Memory B cell (primary cell): ENCODE data around the gene EEF1AKMT2.

Source experiments
- ATAC-seq: fragments of 150-1000 bp; cut with Tn5 transposase; 2 replicates; pipeline ENCODE4 v1.10.0; 2021; ENCODE audit warnings: low read depth, mild to moderate bottlenecking, moderate library complexity
- DNase-seq, 2 donors: peaks; one replicate each; pipeline ENCODE4 v3.0.0; 2022; ENCODE audit warnings: low spot score in 2 of 2
- H3K27ac Mint-ChIP-seq: one replicate; pipeline ENCODE4 v1.8.0; 2022; ENCODE audit warnings: mild to moderate bottlenecking, moderate library complexity, mixed read lengths
- H3K27me3 Mint-ChIP-seq: one replicate; pipeline ENCODE4 v1.8.0; 2022; ENCODE audit warnings: mixed read lengths
- H3K36me3 Mint-ChIP-seq: one replicate; pipeline ENCODE4 v1.8.0; 2022; ENCODE audit warnings: mild to moderate bottlenecking, mixed read lengths
- H3K4me1 Mint-ChIP-seq: one replicate; pipeline ENCODE4 v1.8.0; 2022; ENCODE audit warnings: mixed read lengths
- H3K4me3 Mint-ChIP-seq: one replicate; pipeline ENCODE4 v1.8.0; 2022; ENCODE audit warnings: mild to moderate bottlenecking, moderate library complexity, mixed read lengths
- H3K9me3 Mint-ChIP-seq: one replicate; pipeline ENCODE4 v1.8.0; 2022; ENCODE audit warnings: mixed read lengths

EEF1AKMT2 gene

GRCh38 chr10:124713679-124714255, 77.9 kb downstream of the EEF1AKMT2 start:
- no peak for ATAC-seq

GRCh38 chr10:124712704-124713407, 78.8 kb downstream of the EEF1AKMT2 start:
- Mint-ChIP-seq H3K4me1 (peaks cover 69% of the 10 kb centered on the region), H3K36me3 (peaks cover 6% of the 10 kb centered on the region), H3K27ac (peak overlapping the region; percentile 72), H3K9me3 (no peaks in the 10 kb centered on the region), H3K27me3 (no peaks in the 10 kb centered on the region), H3K4me3 (no peak overlapping the region)
- ATAC-seq = no peak
- DNase-seq = no peak

More at GRCh38 chr10:124713679-124714255, 77.9 kb downstream of the EEF1AKMT2 start:
- Mint-ChIP-seq H3K9me3 (no peaks in the 10 kb centered on the region), H3K27me3 (no peaks in the 10 kb centered on the region), H3K27ac (peak overlapping the region; percentile 72), H3K36me3 (peaks cover 6% of the 10 kb centered on the region), H3K4me1 (peaks cover 71% of the 10 kb centered on the region), H3K4me3 (no peak overlapping the region)
- no peak for DNase-seq

DNA sequence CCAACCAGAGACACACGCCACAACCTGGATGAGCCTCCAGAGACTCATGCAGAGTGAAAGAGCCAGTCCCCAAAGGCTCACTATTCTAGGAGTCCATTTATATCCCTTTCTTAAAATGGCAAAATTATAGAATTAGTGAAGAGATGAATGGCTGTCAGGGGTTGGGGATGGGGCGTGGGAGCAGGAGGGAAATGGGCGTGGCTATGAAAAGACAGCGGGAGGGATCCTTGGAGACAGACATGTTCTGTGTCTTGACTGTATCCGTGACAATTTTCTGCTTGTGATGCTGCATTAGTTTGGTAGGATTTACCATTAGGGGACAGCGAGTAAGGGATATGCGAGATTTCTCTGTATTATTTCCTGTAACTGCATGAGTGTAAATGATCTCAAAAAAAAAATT, 80.5 kb downstream of the EEF1AKMT2 start:
- Mint-ChIP-seq H3K36me3 (peaks cover 12% of the 10 kb centered on the region), H3K27ac (peak overlapping the region; percentile 88), H3K27me3 (no peaks in the 10 kb centered on the region), H3K9me3 (no peaks in the 10 kb centered on the region), H3K4me3 (peak overlapping the region; percentile 6), H3K4me1 (peaks cover 60% of the 10 kb centered on the region)
- DNase-seq = no peak
- no peak for ATAC-seq

DNA sequence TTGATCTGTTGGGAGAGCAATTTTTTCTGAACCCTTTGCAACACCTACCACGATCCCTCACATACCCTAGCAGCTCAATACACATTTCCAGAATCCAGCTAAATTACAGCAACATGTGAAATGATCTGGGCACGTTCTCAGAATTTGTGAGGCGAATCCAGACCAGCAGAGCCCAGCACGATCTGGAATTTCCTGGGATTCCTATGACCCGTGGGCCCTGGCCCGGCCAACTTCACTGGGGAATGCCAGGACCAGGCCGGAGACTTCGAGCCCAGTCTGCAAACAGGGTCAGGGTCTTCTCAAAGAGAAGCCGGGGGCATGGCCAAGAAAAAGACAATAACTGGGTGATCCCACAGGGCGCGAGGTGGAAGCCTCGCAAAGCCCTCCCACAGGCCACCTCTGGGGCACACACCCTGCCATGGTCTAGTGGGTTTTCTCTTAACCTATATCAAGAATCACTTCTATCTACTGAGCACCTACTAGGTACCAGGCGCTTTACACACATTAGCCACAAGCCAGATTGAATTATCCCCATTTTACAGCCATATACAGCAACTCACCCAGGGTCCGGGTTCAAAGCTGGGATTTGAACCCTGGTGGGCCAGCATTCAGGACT, 81.3 kb downstream of the EEF1AKMT2 start:
- ATAC-seq (peak; percentile 61), DNase-seq (no peak)
- Mint-ChIP-seq H3K27me3 (no peaks in the 10 kb centered on the region), H3K27ac (peak overlapping the region; percentile 88), H3K4me3 (peak overlapping the region; percentile 6), H3K36me3 (peaks cover 13% of the 10 kb centered on the region), H3K4me1 (peaks cover 58% of the 10 kb centered on the region), H3K9me3 (no peaks in the 10 kb centered on the region)

- DNase-seq (no peak), ATAC-seq (no peak)
- peaks cover 58% of the 10 kb centered on the region for H3K4me1 Mint-ChIP-seq
- no peaks in the 10 kb centered on the region for H3K27me3 Mint-ChIP-seq
- H3K36me3 Mint-ChIP-seq = peaks cover 15% of the 10 kb centered on the region
- peak overlapping the region; percentile 88 for H3K27ac Mint-ChIP-seq
- H3K4me3 Mint-ChIP-seq = no peak overlapping the region
- no peaks in the 10 kb centered on the region for H3K9me3 Mint-ChIP-seq
Observed at GRCh38 chr10:124709861-124710260, 81.8 kb downstream of the EEF1AKMT2 start.

- H3K9me3 Mint-ChIP-seq = no peaks in the 10 kb centered on the region
- H3K36me3 Mint-ChIP-seq = peaks cover 22% of the 10 kb centered on the region
- peak overlapping the region; percentile 88 for H3K27ac Mint-ChIP-seq
- DNase-seq = no peak
- no peaks in the 10 kb centered on the region for H3K27me3 Mint-ChIP-seq
- H3K4me1 Mint-ChIP-seq = peaks cover 66% of the 10 kb centered on the region
- no peak overlapping the region for H3K4me3 Mint-ChIP-seq
- no peak for ATAC-seq
Observed at GRCh38 chr10:124708922-124709520, 82.7 kb downstream of the EEF1AKMT2 start.

DNA sequence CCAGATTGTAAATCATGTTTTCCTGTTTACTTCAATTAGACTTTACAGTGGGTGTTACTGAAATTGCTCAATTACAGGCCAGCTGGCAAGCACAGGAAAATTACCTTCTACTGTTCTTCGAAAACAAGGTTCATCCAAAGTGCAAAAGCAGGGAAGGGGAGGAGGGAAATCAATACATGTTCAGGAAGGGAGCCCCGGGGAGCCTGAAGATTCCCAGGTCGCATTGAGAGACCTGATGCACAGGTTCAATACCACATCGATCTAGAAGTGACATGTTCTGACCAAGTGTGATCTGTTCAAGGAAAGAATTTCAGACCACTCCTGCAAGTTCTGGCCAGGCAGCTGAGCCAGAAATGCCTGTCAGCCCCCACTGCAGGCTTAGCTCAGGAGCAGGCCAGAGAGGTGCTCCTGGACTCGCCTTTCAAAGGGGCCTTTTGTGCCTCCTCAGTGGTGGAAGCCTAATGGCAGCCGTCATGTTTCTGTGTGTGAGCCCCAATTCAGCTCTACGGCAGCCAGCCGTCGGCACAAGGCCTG, 83.4 kb downstream of the EEF1AKMT2 start:
- H3K4me1 Mint-ChIP-seq = peaks cover 72% of the 10 kb centered on the region
- H3K27ac Mint-ChIP-seq = peak overlapping the region; percentile 88
- no peak overlapping the region for H3K4me3 Mint-ChIP-seq
- peaks cover 25% of the 10 kb centered on the region for H3K36me3 Mint-ChIP-seq
- no peak for ATAC-seq
- H3K9me3 Mint-ChIP-seq = no peaks in the 10 kb centered on the region
- no peaks in the 10 kb centered on the region for H3K27me3 Mint-ChIP-seq
- DNase-seq = no peak
